Activated B cell treated with CpG ODN at 0.5 μM for 24 hours (primary cell): ENCODE data around the gene ZFP64. TPM values are rescaled to one million over a fixed set of nuclear protein-coding genes. Genes with fewer than 3 reads are reported as not detected.
"Not testable (repeated sequence)": the region's sequence is repeated elsewhere in the genome, so short reads cannot be mapped to it uniquely, and the experiment has no call there.

Experiments used
- ATAC-seq: fragments of 200-7000 bp; cut with Tn5 transposase; one replicate; pipeline ENCODE4 v1.10.0; 2021; ENCODE audit warnings: low read depth, mild to moderate bottlenecking, moderate library complexity
- CTCF ChIA-PET: fragments of 350-600 bp; sonication (Branson Sonifier 250); formaldehyde crosslinking; loops from one replicate; lab custom pipeline; 2021; ENCODE audit warnings: antibody characterized with exemption; lab: Charles Lee
- POLR2A ChIA-PET: fragments of 350-600 bp; sonication (Branson Sonifier 250); formaldehyde crosslinking; loops from one replicate; lab custom pipeline; 2021; ENCODE audit warnings: antibody characterized with exemption; lab: Charles Lee
- DNase-seq: peaks from one replicate; pipeline ENCODE4 v3.0.0; 2022
- H3K27ac Mint-ChIP-seq: one replicate; pipeline ENCODE4 v1.8.0; 2020; ENCODE audit warnings: mixed read lengths
- H3K27me3 Mint-ChIP-seq: one replicate; pipeline ENCODE4 v1.8.0; 2021; ENCODE audit warnings: mixed read lengths
- H3K36me3 Mint-ChIP-seq: one replicate; pipeline ENCODE4 v1.8.0; 2021; ENCODE audit warnings: low read depth, mixed read lengths
- H3K4me1 Mint-ChIP-seq: one replicate; pipeline ENCODE4 v1.8.0; 2021; ENCODE audit warnings: mixed read lengths
- H3K4me3 Mint-ChIP-seq: one replicate; pipeline ENCODE4 v1.8.0; 2020; ENCODE audit warnings: mild to moderate bottlenecking, mixed read lengths
- H3K9me3 Mint-ChIP-seq: one replicate; pipeline ENCODE4 v1.8.0; 2020; ENCODE audit warnings: mixed read lengths
- CTCF ChIP-seq: fragments of 200-600 bp; IDR thresholded peaks from one replicate; pipeline ENCODE4 v1.8.0; 2022; ENCODE audit warnings: antibody characterized with exemption, mild to moderate bottlenecking
- intact Hi-C: fragments of 100-400 bp; cut with micrococcal nuclease; formaldehyde crosslinking; loops from one replicate; pipeline ENCODE4 v1.15.1; 2024
- total RNA-seq: library from RNA; stranded (reverse); gene quantifications from 2 replicates; pipeline ENCODE4 v1.2.3, GENCODE V29; 2022

The ZFP64 gene
- total RNA-seq, 1 donor from 2014 or later = 14.2 TPM

GRCh38 chr20:52145587-52145986 is 46.0 kb downstream of the ZFP64 start:
- Mint-ChIP-seq H3K27ac (no peak overlapping the region), H3K9me3 (no peaks in the 10 kb centered on the region), H3K4me3 (no peak overlapping the region), H3K36me3 (peaks cover 9% of the 10 kb centered on the region), H3K27me3 (no peaks in the 10 kb centered on the region), H3K4me1 (peaks cover 1% of the 10 kb centered on the region)
- POLR2A ChIA-PET = no interaction called here
- intact Hi-C loops = no loop called here
- CTCF ChIA-PET = interaction anchor here (1.4 kb wide), 1 partner anchor 1158 kb away, joined by 3 read pairs; no protein-coding TSS in a partner anchor
- ATAC-seq = no peak
- no peak for TF ChIP-seq CTCF
- no peak for DNase-seq

GRCh38 chr20:52143277-52143676 is 48.3 kb downstream of the ZFP64 start:
- DNase-seq (no peak), ATAC-seq (no peak)
- Mint-ChIP-seq H3K27ac (no peak overlapping the region), H3K4me1 (peaks cover 1% of the 10 kb centered on the region), H3K9me3 (no peaks in the 10 kb centered on the region), H3K36me3 (peaks cover 4% of the 10 kb centered on the region), H3K4me3 (no peak overlapping the region), H3K27me3 (no peaks in the 10 kb centered on the region)
- ChIA-PET POLR2A (no interaction called here), CTCF (interaction anchor here (1.4 kb wide), 1 partner anchor 15 kb away, joined by 5 read pairs; no protein-coding TSS in a partner anchor)
- TF ChIP-seq CTCF = no peak
- intact Hi-C loops = no loop called here

- ATAC-seq (no peak), DNase-seq (no peak)
- peaks cover 1% of the 10 kb centered on the region for H3K4me1 Mint-ChIP-seq
- POLR2A ChIA-PET = no interaction called here
- no peak for TF ChIP-seq CTCF
- no peak overlapping the region for H3K27ac Mint-ChIP-seq
- intact Hi-C loops = no loop called here
- H3K9me3 Mint-ChIP-seq = no peaks in the 10 kb centered on the region
- H3K4me3 Mint-ChIP-seq = no peak overlapping the region
- no peaks in the 10 kb centered on the region for H3K27me3 Mint-ChIP-seq
- CTCF ChIA-PET = interaction anchor here (1.4 kb wide), 1 partner anchor 14 kb away, joined by 5 read pairs; no protein-coding TSS in a partner anchor
- H3K36me3 Mint-ChIP-seq = peaks cover 4% of the 10 kb centered on the region
Measured at GRCh38 chr20:52142757-52143156, 48.8 kb downstream of the ZFP64 start.

- ATAC-seq (no peak), DNase-seq (no peak)
- Mint-ChIP-seq H3K27me3 (no peaks in the 10 kb centered on the region), H3K4me3 (no peak overlapping the region), H3K36me3 (peaks cover 7% of the 10 kb centered on the region), H3K9me3 (no peaks in the 10 kb centered on the region), H3K27ac (no peak overlapping the region), H3K4me1 (peaks cover 1% of the 10 kb centered on the region)
- intact Hi-C loops = no loop called here
- ChIA-PET CTCF (interaction anchor here (0.9 to 1.5 kb wide), 3 partner anchors 9 to 11 kb away, joined by 3 to 5 read pairs (median 5); no protein-coding TSS in a partner anchor), POLR2A (no interaction called here)
- TF ChIP-seq CTCF = no peak
Measured at GRCh38 chr20:52139986-52140385, 51.6 kb downstream of the ZFP64 start.

- CTCF ChIA-PET = no interaction called here
Measured at GRCh38 chr20:52137850-52138249, 53.7 kb downstream of the ZFP64 start.

GRCh38 chr20:52133714-52134113 is 57.9 kb downstream of the ZFP64 start:
- H3K27ac Mint-ChIP-seq, ATAC-seq, H3K4me3 Mint-ChIP-seq, POLR2A ChIA-PET, intact Hi-C loops, H3K9me3 Mint-ChIP-seq, H3K27me3 Mint-ChIP-seq, H3K36me3 Mint-ChIP-seq, H3K4me1 Mint-ChIP-seq, DNase-seq, CTCF ChIA-PET: not testable (repeated sequence)

More at GRCh38 chr20:52137850-52138249, 53.7 kb downstream of the ZFP64 start:
- H3K36me3 Mint-ChIP-seq = peaks cover 9% of the 10 kb centered on the region
- no peak for TF ChIP-seq CTCF
- H3K4me1 Mint-ChIP-seq = no peaks in the 10 kb centered on the region
- H3K4me3 Mint-ChIP-seq = no peak overlapping the region
- intact Hi-C loops = no loop called here
- no peak overlapping the region for H3K27ac Mint-ChIP-seq
- H3K27me3 Mint-ChIP-seq = no peaks in the 10 kb centered on the region
- no peaks in the 10 kb centered on the region for H3K9me3 Mint-ChIP-seq
- no peak for DNase-seq
- POLR2A ChIA-PET = no interaction called here
- ATAC-seq = no peak
